ENCODE results near the gene TCF7L1.

TCF7L1 gene

DNA sequence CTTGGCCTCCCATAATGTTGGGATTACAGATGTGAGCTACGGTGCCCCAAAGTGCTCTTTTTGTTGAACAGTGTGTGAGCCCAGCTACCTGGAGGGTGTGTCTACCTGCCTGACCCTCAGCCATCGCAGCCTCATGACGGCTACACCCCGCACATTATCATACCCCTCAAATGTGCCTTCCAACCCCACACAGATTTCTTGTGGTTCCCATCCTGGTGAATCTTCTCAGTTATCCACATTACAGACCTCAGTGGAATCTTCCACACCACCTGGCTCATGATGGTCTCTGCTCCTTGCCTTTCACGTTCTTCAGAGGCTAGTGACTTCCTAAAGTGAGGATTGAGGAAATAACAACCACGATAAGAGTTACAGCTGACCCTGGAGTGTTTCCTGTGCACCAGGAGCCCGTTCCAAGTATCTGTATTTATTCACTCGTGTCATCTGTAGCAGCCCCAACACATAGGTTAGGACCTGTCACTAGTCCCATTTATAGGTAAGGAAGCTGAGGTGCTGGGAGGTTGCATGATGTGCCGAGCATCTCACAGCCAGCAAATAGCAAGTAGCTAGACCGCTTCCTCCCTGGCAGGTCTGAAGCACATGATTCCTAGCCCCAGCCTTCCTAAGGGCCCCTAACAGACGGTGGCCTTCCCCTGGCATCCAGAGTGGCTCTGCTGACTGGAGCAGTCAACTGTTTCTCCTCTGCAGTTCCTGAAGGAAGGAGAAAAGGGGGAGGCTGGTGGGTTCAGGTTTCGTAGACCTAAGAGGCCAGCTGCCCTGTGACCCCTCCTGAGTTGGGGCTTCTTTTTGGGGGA is 47.3 kb downstream of the TCF7L1 start:
- no peaks in the 10 kb centered on the region for H3K36me3 Mint-ChIP-seq
- H3K4me1 Mint-ChIP-seq (ENCODE audit: low read depth), result no peaks in the 10 kb centered on the region
- no peaks in the 10 kb centered on the region for H3K9me3 Mint-ChIP-seq (ENCODE audit: low read depth)
- peaks cover 1% of the 10 kb centered on the region for H3K27me3 Mint-ChIP-seq
- no peak overlapping the region for H3K4me3 Mint-ChIP-seq
- H3K27ac Mint-ChIP-seq, result no peak overlapping the region

DNA sequence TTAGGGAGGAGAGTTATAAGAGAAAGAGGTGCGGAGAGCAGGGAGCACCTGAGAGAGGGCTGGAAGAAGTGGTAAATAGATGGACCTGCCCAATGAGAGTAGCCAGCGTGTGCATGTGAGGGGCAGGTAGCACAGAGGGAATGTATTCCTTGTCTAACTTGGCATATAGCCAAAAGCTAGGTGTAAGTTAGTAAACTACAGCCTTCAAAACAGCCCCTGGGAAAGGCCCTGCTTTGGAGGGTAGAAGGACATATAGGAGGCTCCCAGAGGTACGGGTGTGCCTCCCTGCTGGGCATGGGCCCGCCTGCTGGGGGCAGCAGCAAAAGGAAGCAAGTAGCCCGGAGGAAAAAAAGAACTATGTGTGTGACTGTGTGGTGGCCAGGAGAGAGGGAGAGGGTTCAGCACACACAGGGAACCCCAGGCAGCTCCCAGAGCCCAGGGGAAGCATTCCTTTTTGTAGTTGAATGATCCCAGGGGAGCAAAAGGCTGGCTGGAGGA is 48.0 kb downstream of the TCF7L1 start:
- Mint-ChIP-seq H3K4me1 (ENCODE audit: low read depth) (no peaks in the 10 kb centered on the region), H3K4me3 (no peak overlapping the region), H3K9me3 (ENCODE audit: low read depth) (no peaks in the 10 kb centered on the region), H3K27ac (no peak overlapping the region), H3K27me3 (peaks cover 1% of the 10 kb centered on the region), H3K36me3 (no peaks in the 10 kb centered on the region)

DNA sequence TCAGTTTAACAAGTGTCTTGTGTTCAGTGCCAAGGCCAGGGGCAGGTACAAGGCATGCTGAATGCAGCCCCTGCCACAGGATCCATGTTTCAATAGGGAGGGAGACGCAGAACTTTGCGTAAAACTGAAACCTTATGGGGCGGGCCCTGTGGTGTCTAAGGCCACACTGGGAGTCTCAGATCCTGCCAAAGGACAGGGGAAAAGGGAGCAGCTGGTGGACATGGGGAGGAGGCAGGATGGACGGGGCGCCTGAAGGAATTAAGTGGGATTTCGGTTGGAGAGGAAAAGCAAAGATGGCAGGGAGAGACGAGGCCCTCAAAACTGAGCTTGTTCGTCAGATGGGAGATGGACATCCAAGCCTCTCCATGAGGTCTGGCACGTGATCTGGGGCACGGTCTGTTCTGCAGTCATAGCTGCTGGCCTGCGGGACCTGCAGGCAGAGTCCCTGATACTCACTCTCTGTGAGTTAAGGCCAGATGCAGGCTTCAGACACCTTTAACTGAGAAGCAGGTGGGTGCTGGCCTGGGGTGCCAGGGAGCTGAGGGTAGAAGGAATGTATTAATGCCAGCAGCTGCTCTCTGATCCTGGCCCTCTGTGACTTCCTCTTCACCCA is 48.8 kb downstream of the TCF7L1 start:
- H3K36me3 Mint-ChIP-seq, result no peaks in the 10 kb centered on the region
- no peak overlapping the region for H3K4me3 Mint-ChIP-seq
- H3K27me3 Mint-ChIP-seq, result peaks cover 4% of the 10 kb centered on the region
- H3K9me3 Mint-ChIP-seq (ENCODE audit: low read depth), result no peaks in the 10 kb centered on the region
- H3K4me1 Mint-ChIP-seq (ENCODE audit: low read depth), result no peaks in the 10 kb centered on the region
- no peak overlapping the region for H3K27ac Mint-ChIP-seq

DNA sequence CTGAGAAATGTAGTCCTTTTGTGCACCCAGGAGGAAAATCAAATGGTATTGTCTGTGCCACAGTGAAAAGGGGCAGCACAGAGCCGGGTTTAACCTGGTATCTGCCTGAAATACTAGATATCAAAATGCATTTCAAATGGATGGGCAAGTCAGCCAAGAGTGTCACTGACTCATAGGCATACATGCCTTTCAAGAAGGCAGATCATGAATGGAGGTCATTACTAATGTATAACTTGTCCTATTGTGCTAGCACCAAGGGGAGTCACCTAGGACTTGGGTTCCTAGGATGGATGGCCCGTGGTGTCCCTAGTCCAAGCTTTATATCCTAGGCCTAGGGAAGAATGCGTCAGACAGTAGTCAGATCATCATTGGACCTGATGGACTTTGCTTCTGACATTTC is 49.9 kb downstream of the TCF7L1 start:
- H3K27ac Mint-ChIP-seq, result no peak overlapping the region

DNA sequence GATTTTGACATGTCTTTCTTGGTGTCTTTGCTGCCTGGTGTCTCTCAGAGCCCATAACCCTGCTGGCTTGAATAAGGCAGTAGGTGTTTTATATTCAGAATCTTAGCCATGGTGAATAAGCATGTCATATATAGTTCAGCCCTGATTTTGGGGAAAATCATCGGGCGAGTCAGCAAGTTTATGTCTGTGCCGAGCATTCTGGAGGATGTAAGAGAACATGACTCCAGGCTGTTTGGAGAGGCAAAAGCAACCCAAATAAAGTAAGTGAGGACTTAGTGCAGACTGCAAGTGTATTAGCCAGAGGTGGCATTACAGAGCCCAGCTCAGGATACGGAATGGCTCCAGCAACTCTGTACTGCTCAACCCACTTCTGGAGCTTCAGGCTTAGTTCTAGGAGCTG is 50.3 kb downstream of the TCF7L1 start:
- no peak overlapping the region for H3K4me3 Mint-ChIP-seq
- H3K4me1 Mint-ChIP-seq (ENCODE audit: low read depth), result no peaks in the 10 kb centered on the region
- no peaks in the 10 kb centered on the region for H3K36me3 Mint-ChIP-seq
- peaks cover 4% of the 10 kb centered on the region for H3K27me3 Mint-ChIP-seq
- no peak overlapping the region for H3K27ac Mint-ChIP-seq
- no peaks in the 10 kb centered on the region for H3K9me3 Mint-ChIP-seq (ENCODE audit: low read depth)

More for the DNA sequence above, 49.9 kb downstream of the TCF7L1 start:
- H3K4me3 Mint-ChIP-seq, result no peak overlapping the region
- no peaks in the 10 kb centered on the region for H3K9me3 Mint-ChIP-seq (ENCODE audit: low read depth)
- H3K4me1 Mint-ChIP-seq (ENCODE audit: low read depth), result no peaks in the 10 kb centered on the region
- peaks cover 4% of the 10 kb centered on the region for H3K27me3 Mint-ChIP-seq
- no peaks in the 10 kb centered on the region for H3K36me3 Mint-ChIP-seq

DNA sequence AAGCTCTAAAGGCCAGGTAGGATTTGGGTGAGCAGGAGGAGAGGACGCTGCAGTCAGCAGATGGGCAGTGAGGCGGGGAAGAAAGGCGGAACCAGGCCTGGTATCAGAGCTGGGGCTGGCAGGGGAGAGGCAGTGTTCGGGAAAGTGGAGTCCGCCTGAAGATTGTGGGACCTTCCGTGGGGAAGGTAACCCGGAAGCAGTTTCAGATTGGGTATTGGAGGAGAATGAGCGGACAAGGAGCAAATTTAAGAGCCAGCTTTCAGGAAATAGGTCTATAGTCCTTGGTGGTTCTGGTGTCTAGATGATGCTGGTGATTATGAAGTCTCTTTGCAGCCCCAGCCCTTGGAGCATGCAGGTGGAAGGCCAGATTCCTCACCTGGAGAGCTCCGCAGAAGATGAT is 51.0 kb downstream of the TCF7L1 start:
- no peaks in the 10 kb centered on the region for H3K4me1 Mint-ChIP-seq (ENCODE audit: low read depth)
- H3K27me3 Mint-ChIP-seq, result peaks cover 4% of the 10 kb centered on the region
- H3K9me3 Mint-ChIP-seq (ENCODE audit: low read depth), result no peaks in the 10 kb centered on the region
- H3K4me3 Mint-ChIP-seq, result no peak overlapping the region
- H3K27ac Mint-ChIP-seq, result no peak overlapping the region
- no peaks in the 10 kb centered on the region for H3K36me3 Mint-ChIP-seq

DNA sequence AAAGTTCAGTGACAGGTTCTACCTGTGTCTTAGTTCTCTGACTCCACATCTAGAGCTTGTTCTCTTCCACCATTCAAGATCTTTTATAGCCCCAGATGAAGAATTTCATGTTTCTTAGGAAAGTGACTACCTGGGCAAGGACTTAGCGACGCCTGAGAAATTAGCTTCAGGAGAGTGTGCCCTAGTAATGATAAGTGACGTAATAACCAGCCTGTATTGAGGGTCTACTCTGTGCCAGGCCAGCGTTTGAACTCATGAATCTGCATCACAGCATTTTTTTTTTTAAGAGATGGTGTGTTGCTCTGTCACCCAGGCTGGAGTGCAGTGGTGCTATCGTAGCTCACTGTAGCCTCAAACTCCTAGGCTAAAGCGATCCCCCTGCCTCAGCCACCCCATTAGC is 51.8 kb downstream of the TCF7L1 start:
- H3K9me3 Mint-ChIP-seq (ENCODE audit: low read depth), result no peaks in the 10 kb centered on the region
- H3K4me1 Mint-ChIP-seq (ENCODE audit: low read depth), result no peaks in the 10 kb centered on the region
- H3K27me3 Mint-ChIP-seq, result peaks cover 4% of the 10 kb centered on the region
- no peak overlapping the region for H3K27ac Mint-ChIP-seq
- H3K36me3 Mint-ChIP-seq, result no peaks in the 10 kb centered on the region
- no peak overlapping the region for H3K4me3 Mint-ChIP-seq

DNA sequence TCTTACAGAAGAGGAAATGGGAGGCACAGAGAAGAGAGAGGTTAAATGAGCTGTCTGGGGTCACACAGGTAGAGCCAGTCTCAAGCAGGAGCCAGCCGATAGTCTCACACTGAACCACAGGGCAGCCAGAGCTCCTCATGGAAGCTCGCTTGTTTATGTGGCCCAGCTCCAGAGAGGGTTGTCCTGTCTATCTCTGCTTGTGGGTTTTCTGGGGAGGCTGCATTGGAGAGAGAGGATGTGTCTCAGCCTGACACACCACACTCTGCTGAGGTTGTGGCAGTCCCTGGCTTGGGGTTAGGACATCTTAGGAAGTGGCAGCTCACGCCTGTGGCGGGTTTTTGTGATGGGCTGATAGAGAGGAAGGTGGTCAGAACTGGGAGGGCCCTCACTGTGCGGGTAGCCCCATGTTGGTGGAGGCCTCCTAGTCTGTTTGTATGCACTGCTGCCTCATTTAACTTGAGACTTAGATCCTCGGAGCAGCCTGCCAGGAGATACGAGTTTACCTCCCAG is 52.3 kb downstream of the TCF7L1 start:
- peaks cover 6% of the 10 kb centered on the region for H3K27me3 Mint-ChIP-seq
- H3K9me3 Mint-ChIP-seq (ENCODE audit: low read depth), result no peaks in the 10 kb centered on the region
- H3K27ac Mint-ChIP-seq, result no peak overlapping the region
- H3K4me1 Mint-ChIP-seq (ENCODE audit: low read depth), result no peaks in the 10 kb centered on the region
- H3K36me3 Mint-ChIP-seq, result no peaks in the 10 kb centered on the region
- H3K4me3 Mint-ChIP-seq, result no peak overlapping the region

DNA sequence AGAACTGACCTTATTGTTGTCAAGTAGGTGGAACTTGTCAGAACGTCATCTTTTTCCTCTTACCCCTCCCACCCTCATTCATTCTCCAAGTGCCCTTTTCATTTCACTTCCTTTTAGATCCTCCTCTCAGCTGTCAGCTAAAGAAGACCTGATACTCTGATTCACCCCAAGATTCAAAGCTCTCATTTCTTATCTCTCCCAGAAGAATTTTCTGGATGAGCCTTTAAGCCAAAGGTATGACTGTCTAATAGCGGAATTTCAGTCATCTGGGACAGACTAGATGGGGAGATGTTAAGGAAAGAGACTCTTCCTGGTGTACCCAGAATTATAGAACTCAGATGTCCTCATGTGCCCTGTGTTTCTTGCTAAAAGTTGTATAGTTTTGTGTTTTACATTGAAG is 53.9 kb downstream of the TCF7L1 start:
- H3K4me1 Mint-ChIP-seq (ENCODE audit: low read depth), result no peaks in the 10 kb centered on the region
- H3K4me3 Mint-ChIP-seq, result no peak overlapping the region
- no peaks in the 10 kb centered on the region for H3K36me3 Mint-ChIP-seq
- H3K27me3 Mint-ChIP-seq, result peaks cover 6% of the 10 kb centered on the region
- H3K27ac Mint-ChIP-seq, result no peak overlapping the region
- no peaks in the 10 kb centered on the region for H3K9me3 Mint-ChIP-seq (ENCODE audit: low read depth)

DNA sequence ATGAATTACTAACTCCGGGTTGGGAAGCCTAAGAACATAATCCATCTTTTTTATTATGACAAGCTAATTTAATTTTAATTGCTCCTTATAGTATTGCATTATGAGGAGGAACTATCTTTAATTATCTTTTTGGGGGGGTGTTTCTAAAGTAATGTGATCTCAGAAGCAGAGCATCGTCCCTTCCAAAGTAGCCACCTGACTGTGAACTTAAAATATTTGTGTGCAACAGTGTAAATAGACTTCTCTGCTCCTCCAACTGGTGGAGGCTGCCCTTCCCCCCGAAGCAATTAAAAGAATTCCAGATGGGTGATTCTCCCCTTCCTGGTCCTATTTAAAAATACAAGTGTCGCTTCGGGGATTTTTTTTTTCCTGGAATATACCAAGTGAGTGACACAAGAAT is 55.7 kb downstream of the TCF7L1 start:
- no peak overlapping the region for H3K27ac Mint-ChIP-seq
- no peak overlapping the region for H3K4me3 Mint-ChIP-seq
- H3K4me1 Mint-ChIP-seq (ENCODE audit: low read depth), result no peaks in the 10 kb centered on the region
- H3K36me3 Mint-ChIP-seq, result no peaks in the 10 kb centered on the region
- no peaks in the 10 kb centered on the region for H3K9me3 Mint-ChIP-seq (ENCODE audit: low read depth)
- H3K27me3 Mint-ChIP-seq, result peaks cover 6% of the 10 kb centered on the region

DNA sequence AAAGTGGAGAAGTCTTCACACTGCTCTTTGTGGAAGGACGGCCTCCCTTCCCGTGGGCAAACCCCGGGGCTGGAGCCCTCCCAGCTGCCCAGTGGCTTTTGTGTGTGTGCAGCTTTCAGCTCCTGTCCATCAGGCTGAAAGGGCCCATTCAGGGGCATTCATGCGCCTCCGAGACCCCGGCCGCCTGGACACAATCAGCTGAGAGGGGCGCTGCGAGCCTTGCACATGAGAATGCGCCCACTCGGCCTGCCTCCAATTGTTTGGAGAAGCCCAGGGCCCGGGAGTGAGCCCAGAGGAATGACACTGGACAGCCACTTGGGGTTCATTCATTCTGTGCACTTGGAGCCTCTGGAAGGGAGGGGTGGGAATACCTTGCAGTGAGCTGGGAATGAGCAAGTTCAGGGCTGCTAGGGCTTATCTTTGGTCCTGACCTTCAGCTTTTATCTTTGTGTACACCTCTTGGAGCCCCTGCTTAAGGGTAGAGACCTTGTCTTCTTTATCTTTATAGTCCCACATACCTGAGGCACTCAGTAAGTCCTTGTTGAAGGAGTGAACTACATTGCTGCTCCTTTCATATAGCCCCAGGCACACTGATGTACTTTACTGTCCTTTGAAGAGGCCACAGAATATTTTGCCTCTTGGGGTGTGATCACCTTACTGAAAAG is 56.5 kb downstream of the TCF7L1 start:
- no peaks in the 10 kb centered on the region for H3K36me3 Mint-ChIP-seq
- H3K27me3 Mint-ChIP-seq, result peaks cover 6% of the 10 kb centered on the region
- H3K9me3 Mint-ChIP-seq (ENCODE audit: low read depth), result no peaks in the 10 kb centered on the region
- H3K4me1 Mint-ChIP-seq (ENCODE audit: low read depth), result no peaks in the 10 kb centered on the region
- H3K4me3 Mint-ChIP-seq, result no peak overlapping the region
- no peak overlapping the region for H3K27ac Mint-ChIP-seq

DNA sequence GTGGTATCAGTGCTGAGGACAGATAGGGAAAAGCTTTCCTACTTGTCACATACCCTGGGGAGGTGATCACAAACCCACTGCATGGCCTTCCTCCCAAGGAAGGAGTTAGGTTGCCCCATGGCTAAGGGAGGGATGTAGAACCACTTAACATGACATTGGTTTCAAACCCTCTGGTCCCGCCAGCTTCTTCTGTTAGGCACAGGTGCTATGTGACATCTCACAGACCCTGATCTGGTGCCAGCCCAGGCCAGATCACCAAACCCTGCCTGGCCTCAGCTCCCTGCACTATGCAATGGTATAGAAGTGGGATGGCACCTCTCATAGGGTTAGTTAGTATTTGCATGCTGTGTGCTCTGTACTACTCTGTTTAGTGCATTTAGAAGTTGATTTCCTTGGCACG is 58.0 kb downstream of the TCF7L1 start:
- no peaks in the 10 kb centered on the region for H3K9me3 Mint-ChIP-seq (ENCODE audit: low read depth)
- H3K4me3 Mint-ChIP-seq, result no peak overlapping the region
- no peak overlapping the region for H3K27ac Mint-ChIP-seq
- peaks cover 5% of the 10 kb centered on the region for H3K27me3 Mint-ChIP-seq
- H3K4me1 Mint-ChIP-seq (ENCODE audit: low read depth), result no peaks in the 10 kb centered on the region
- H3K36me3 Mint-ChIP-seq, result no peaks in the 10 kb centered on the region

DNA sequence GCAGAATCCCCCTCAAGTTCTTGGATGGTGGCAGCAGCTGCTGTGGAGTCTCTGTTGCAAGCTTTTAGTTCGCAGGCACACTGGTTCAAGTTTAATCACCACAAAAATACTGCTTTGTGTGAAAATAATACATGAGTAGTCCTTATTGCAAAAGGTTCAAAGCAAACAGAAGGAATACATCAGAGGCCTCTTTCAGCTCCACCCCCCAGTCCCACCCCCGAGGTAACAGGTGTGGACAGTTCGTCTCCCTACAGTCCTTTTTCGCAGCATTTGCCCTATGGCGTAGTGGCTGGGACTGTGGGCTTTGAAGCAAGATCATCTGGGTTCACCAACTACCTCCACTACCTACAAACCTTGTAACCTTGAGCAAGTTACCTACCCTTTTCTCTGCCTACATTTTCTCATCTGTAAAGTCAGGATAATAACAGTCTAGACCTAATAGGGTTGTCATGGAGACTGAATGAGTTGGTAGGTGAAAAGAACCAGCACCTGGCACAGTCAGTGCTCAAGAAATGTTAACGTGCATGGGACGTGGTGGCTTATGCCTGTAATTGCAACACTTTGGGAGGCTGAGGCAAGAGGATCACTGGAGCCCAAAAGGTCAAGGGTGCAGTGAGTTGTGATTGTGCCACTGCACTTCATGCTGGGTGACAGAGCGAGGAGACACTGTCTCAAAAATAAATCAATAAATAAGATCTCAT is 61.7 kb downstream of the TCF7L1 start:
- Mint-ChIP-seq H3K27me3 (peaks cover 4% of the 10 kb centered on the region), H3K4me1 (ENCODE audit: low read depth) (no peaks in the 10 kb centered on the region), H3K36me3 (no peaks in the 10 kb centered on the region), H3K4me3 (no peak overlapping the region), H3K27ac (no peak overlapping the region), H3K9me3 (ENCODE audit: low read depth) (no peaks in the 10 kb centered on the region)

DNA sequence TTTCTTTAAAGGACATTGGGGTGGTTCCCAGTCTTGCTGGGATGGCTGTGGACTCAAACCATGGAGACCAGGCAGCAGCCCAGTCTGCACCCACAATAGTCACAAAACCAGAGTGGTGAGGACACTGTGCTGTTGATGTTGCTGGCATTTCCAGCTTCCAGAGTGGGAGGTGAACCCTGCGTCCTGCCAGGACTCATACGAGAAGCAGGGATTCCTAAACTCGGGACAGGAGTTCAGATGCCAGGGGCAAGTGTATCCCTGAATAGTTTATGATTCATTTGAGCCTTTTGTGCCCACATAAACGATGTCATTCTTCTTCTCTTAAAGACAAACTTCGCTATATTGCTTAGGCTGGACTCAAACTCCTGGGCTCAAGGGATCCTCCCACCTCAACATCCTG is 62.8 kb downstream of the TCF7L1 start:
- H3K36me3 Mint-ChIP-seq, result no peaks in the 10 kb centered on the region
- H3K4me3 Mint-ChIP-seq, result no peak overlapping the region
- no peaks in the 10 kb centered on the region for H3K9me3 Mint-ChIP-seq (ENCODE audit: low read depth)
- no peaks in the 10 kb centered on the region for H3K4me1 Mint-ChIP-seq (ENCODE audit: low read depth)
- H3K27ac Mint-ChIP-seq, result no peak overlapping the region
- H3K27me3 Mint-ChIP-seq, result peaks cover 2% of the 10 kb centered on the region

DNA sequence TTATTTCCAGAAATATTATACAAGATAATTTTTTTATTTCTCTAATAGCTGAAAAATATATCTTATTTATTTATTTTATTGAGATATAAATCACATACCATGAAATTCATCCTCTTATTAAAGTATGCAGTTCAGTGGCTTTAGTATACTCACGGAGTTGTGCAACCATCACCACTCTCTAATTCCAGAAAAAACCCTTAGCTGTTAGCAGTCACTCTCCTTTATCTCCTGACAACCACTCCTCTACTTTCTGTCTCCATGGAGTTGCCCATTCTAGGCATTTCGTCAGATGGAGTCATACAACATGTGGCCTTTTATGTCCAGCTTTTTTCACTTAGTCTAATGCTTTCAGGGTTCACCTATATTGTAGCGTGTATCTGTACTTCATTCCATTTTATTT is 66.5 kb downstream of the TCF7L1 start:
- H3K4me3 Mint-ChIP-seq, result no peak overlapping the region
- H3K9me3 Mint-ChIP-seq (ENCODE audit: low read depth), result no peaks in the 10 kb centered on the region
- H3K36me3 Mint-ChIP-seq, result no peaks in the 10 kb centered on the region
- no peaks in the 10 kb centered on the region for H3K4me1 Mint-ChIP-seq (ENCODE audit: low read depth)
- H3K27ac Mint-ChIP-seq, result no peak overlapping the region
- H3K27me3 Mint-ChIP-seq, result peaks cover 2% of the 10 kb centered on the region
